GM19467 (cell line): ENCODE results near the gene TLCD3A.
A peak's percentile ranks its signal among the peaks of the same experiment; 100 is the strongest.
"Not testable (repeated sequence)": the region's sequence is repeated elsewhere in the genome, so short reads cannot be mapped to it uniquely, and the experiment has no call there.

ENCODE experiments used
- ATAC-seq: cut with Tn5 transposase; IDR thresholded peaks from one replicate; pipeline ENCODE4 v1.9.1; 2021; ENCODE audit warnings: mild to moderate bottlenecking, moderate library complexity; ENCODE audit not compliant: unreplicated experiment

The TLCD3A gene

GRCh38 chr17:732067-732901, at the start of gene TLCD3A:
TSS of gene TLCD3A (plus strand) at chr17:732596. CDS start at chr17:732648, 52 bp downstream.
- ATAC-seq: peak; percentile 40

GRCh38 chr17:683040-683439, 49.4 kb upstream of the TLCD3A start:
- no peak for ATAC-seq

GRCh38 chr17:683499-684254, 48.7 kb upstream of the TLCD3A start:
- ATAC-seq: no peak

DNA sequence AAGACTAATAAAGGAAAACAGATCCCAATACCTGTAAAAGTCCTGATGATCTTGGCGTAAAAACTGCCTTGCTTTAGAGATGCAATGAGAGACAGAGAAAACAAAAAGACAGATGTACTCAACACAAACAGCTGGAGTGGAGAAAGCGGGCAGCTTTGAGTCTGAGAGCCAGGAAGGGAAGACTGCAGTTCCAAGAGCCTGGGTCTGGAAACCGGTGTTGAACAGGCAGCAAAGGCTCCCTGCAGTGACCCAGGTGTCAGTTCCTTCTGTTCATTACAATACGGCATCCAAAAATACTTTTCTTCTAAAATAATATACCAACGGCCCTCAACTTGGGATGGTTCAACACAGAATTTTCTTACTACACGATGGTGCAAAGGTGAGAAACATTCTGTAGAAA, 47.4 kb upstream of the TLCD3A start:
- no peak for ATAC-seq

DNA sequence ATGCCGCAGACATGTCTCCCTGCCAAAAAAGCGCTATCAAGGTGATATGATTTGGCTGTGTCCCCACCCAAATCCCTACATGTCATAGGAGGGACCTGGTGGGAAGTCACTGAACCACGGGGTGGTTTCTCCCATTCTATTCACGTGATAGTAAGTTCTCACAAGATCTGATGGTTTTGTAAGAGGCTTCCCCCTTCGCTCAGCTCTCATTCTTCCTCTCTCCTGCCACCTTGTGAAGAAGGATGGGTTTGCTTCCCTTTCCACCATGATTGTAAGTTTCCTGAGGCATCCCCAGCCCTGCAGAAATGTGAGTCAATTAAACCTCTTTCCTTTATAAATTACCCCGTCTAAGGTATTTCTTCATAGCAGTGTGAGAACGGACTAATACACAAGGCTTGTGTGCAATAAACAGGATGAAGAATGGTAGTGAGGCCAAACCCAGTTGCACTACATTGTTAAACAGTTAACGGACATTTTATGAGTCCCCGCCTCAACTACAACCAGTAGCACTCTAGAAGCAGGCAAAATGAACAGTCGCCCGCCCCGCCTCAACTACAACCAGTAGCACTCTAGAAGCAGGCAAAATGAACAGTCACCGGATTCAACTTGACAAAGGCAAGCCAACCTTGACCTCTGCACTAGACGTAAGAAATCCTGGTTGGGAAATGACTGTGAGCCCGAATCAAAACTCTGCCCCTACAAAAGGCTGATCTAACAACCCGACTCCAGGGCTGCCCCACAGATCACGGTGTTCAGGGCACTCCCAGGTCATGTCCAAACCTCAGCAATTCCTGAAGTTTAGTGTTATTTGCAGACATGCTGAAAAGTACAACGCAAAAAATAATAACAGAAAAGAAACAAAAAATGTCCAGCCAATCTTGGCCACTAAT, 44.1 kb upstream of the TLCD3A start:
- ATAC-seq: no peak

- ATAC-seq: no peak
Observed at GRCh38 chr17:689556-690275, 42.7 kb upstream of the TLCD3A start.

DNA sequence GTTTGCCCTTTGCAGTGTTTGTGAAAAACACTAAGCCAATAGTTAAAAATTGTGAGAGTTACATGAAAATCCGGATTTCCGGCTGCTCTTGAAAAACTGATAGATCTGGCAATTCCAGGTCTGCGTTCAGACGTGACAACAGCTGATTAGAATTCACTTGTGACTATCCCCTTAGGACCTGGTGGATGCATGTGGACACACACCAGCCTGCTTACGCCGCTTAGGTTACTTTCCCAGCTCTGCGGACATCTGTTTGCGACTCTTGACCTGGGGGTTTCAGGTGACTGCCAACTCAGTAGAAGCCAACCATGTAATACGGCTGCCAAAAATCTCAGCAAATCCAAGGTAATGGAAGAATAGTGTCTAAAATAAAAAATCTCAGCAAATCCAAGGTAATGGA, 42.0 kb upstream of the TLCD3A start:
- ATAC-seq: no peak

DNA sequence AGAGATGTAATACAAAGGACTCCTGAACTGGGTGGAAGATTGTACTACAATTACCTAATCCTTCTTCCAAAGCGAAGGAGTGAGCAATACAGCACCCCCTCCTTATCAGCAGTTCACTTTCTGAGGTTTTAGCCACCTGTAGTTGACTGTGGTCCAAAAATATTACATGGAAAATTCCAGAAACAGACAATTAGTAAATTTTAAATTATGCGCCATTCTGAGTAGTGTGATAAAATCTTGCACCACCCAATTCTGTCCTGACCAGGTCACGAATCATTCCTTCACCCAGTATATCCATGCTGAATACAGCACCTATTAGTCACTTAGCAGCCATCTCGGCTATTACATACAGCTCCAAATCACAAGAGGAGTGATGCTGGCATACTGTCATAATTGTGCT, 41.0 kb upstream of the TLCD3A start:
- ATAC-seq: no peak

- no peak for ATAC-seq
Observed at GRCh38 chr17:692116-692515, 40.3 kb upstream of the TLCD3A start.

DNA sequence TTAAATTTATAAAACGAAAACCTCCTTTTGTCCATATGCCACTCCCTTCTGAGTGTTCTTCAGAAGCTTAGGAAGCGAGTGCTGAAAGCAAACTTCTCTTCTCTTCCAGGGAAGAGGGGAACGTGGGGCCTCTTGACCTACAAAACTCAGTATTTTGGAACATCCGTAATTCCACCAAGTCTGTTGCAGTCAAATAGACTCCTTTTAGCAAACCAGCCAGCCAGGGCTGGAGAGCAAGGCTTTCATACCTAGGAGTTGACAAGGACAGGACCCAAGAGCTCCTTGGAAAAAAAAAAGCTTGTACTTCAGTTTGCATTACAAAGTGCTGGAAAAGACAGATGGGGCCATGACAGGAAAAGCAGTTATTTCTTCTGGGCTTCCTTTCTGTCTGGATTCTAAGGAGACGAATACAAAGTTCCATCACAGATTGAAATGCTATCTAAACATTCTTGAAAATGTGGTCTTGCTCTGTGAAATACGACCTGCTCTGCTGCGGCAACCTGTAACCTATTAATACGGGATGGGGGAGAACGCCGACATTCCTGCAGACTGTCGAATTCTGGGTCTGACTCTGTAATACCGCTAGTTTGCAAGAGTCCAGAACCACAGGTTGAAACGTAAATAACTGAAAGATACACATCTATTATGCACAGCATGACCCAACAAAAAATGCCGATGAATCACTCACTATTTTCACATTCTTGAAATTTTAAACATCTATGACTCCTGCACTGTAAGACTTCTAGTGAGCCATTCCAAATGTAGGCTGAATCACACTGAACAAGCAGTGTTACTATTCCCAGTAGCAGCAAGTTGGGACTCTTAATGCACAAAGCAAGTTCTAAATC, 38.4 kb upstream of the TLCD3A start:
- ATAC-seq: no peak

- no peak for ATAC-seq
Observed at GRCh38 chr17:696369-696768, 36.0 kb upstream of the TLCD3A start.

- no peak for ATAC-seq
Observed at GRCh38 chr17:697682-698081, 34.7 kb upstream of the TLCD3A start.

- ATAC-seq: not testable (repeated sequence)
Observed at GRCh38 chr17:698096-698495, 34.3 kb upstream of the TLCD3A start.

- no peak for ATAC-seq
Observed at GRCh38 chr17:699345-699744, 33.1 kb upstream of the TLCD3A start.

GRCh38 chr17:700504-701094, 31.8 kb upstream of the TLCD3A start:
- no peak for ATAC-seq

GRCh38 chr17:703081-703875, 29.1 kb upstream of the TLCD3A start:
- ATAC-seq: no peak

GRCh38 chr17:704111-704864, 28.1 kb upstream of the TLCD3A start:
- no peak for ATAC-seq

GRCh38 chr17:705011-705410, 27.4 kb upstream of the TLCD3A start:
- ATAC-seq: no peak
